ENCODE results near the gene FUT1.

- TF ChIP-seq CTCF (conservative IDR thresholded peaks at IDR 0.05; ENCODE audit: low read length) (no peak), EZH2phosphoT487 (IDR thresholded peaks at IDR 0.05; ENCODE audit: borderline replicate concordance, low read depth, low read length) (no peak)
Observed at GRCh38 chr19:48698046-48698445, 54.4 kb downstream of the FUT1 start.
